GM21390 (cell line): ENCODE data around the gene ILF3.

ENCODE experiments used
- ATAC-seq: cut with Tn5 transposase; IDR thresholded peaks from one replicate; pipeline ENCODE4 v1.9.1; 2021; ENCODE audit not compliant: unreplicated experiment

Gene ILF3

DNA sequence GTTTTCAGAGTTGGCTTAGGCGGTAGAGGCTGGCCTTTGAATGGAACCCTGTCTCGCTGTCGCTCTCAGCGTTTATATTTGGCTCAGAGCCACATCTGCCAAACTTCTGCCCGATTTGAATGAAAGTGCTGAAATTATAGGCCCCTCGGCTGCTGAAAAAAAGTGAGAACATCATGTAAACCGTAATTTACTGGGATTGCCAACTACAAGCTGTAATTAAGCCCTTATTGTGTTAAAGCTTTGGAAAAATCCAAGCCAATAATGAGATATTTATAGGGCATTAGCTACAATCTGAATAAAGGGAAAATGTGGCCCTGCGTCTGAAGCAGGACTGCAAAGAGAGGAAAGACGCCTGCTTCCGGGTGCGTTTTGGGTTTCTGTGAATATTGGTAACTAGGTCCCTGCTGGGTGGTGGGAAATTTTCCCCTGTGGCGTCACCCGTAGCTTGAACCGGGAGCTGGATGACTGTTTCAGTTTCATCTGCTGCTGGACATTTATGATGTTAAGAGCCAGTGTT is 73.6 kb downstream of the ILF3 start:
- ATAC-seq, result no peak

GRCh38 chr19:10729411-10729810 is 75.3 kb downstream of the ILF3 start:
- no peak for ATAC-seq

- no peak for ATAC-seq
These were observed 76.8 kb downstream of the ILF3 start for GRCh38 chr19:10730932-10731331.

DNA sequence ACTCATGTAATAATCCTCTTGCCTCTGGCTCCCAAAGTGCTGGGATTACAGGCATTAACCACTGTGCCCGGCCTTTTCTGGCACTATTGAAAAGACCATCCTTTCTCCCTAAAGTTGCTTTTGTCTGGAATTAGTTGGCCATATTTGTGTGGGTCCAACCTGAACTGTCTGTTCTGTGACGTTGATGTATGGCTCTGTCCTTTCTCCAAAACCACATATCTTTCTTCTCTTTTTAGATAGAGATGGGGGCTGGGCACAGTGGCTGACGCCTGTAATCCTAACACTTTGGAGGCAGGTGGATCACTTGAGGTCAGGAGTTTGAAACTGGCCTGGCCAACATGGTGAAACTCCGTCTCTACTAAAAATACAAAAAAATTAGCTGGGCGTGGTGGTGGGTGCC is 81.6 kb downstream of the ILF3 start:
- no peak for ATAC-seq

DNA sequence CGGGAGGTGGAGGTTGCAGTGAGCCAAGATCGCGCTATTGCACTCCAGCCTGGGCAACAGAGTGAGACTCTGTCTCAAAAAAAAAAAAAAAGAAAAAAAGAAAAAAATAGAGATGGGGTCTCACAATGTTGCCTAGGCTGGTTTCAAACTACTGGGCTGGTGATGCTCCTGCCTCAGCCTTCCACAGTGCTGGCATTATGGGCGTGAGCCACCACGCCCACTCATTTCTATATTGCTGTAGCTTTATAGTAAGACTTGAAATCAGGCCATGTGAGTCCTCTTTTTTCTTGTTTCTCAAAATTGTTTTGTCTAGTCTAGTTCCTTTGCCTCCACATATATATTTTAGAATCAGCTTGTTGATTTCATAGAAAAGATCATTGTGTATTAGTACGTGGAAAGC is 82.0 kb downstream of the ILF3 start:
- no peak for ATAC-seq

DNA sequence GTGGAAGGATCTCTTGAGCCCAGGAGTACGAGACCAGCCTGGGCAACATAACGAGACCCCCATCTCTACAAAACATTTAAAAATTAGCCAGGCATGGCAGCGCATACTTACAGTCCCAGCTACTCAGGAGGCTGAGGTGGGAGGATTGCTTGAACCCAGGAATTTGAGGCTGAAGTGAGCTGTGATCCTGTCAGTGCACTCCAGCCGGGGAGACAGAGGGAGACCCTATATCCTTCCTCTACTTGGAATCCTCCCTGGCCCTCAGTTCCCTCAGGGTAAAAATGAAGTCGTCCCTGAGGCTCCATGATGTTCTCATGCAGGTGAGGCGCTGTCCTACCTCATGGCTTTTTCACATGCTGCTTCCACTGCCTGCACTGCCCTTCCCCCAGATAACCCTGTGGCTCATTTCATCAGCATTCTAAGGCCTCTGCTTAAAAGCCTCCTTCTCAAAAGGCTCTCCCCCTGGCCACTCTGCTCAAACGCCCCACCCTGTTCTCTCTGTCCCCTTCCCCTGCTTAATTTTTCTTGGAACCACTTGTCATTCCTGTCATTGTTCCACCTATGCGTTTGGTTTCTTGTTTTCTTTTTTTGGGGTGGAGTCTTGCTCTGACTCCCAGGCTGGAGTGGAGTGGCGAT is 82.9 kb downstream of the ILF3 start:
- no peak for ATAC-seq

DNA sequence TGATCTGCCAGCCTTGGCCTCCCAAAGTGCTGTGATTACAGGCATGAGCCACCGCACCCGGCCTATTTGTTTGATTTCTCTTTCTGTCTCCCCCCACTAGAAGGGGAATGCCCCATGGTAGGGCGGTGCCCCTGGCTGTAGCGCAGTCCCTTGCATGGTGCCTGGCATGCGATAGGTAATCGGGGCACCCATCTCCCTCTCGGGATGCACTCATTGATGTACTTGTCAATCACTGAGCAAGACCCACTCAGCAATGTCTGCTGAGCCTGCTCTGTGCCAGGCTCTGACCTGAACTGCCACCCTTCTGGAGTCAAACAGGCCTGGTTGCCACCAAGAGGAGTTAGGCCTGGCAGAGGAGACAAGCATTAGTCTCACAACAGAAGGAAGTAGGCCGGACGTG is 83.6 kb downstream of the ILF3 start:
- ATAC-seq, result no peak

- ATAC-seq, result no peak
These were observed 86.7 kb downstream of the ILF3 start for GRCh38 chr19:10740798-10741197.
